Activated CD4-positive, alpha-beta T cell treated with anti-CD3 and anti-CD28 coated beads, Interleukin-2, amount 10 ng/mL, durations not matched to agents 7 days and 5 days (primary cell): ENCODE measurements around the gene CENPB. TPM values are rescaled to one million over a fixed set of nuclear protein-coding genes. Genes with fewer than 3 reads are reported as not detected.
"Not testable (repeated sequence)": the region's sequence is repeated elsewhere in the genome, so short reads cannot be mapped to it uniquely, and the experiment has no call there.

Source experiments
- CTCF ChIA-PET: fragments of 350-600 bp; sonication (Branson Sonifier 250); formaldehyde crosslinking; loops from one replicate; lab custom pipeline; 2021; ENCODE audit warnings: antibody characterized with exemption; lab: Charles Lee
- POLR2A ChIA-PET: fragments of 350-600 bp; sonication (Branson Sonifier 250); formaldehyde crosslinking; loops from one replicate; lab custom pipeline; 2021; ENCODE audit warnings: antibody characterized with exemption; lab: Charles Lee
- DNase-seq: peaks from one replicate; pipeline ENCODE4 v3.0.0-alpha.2; 2020
- H3K27ac Mint-ChIP-seq: one replicate; pipeline ENCODE4 v1.8.0; 2021; ENCODE audit warnings: mild to moderate bottlenecking, moderate library complexity, mixed read lengths
- H3K27me3 Mint-ChIP-seq: one replicate; pipeline ENCODE4 v1.8.0; 2021; ENCODE audit warnings: mixed read lengths
- H3K36me3 Mint-ChIP-seq: one replicate; pipeline ENCODE4 v1.8.0; 2021; ENCODE audit warnings: low read depth, mixed read lengths
- H3K4me1 Mint-ChIP-seq: one replicate; pipeline ENCODE4 v1.8.0; 2021; ENCODE audit warnings: mixed read lengths
- H3K4me3 Mint-ChIP-seq: one replicate; pipeline ENCODE4 v1.8.0; 2021; ENCODE audit warnings: mild to moderate bottlenecking, moderate library complexity, mixed read lengths
- H3K9me3 Mint-ChIP-seq: one replicate; pipeline ENCODE4 v1.8.0; 2021; ENCODE audit warnings: mixed read lengths
- total RNA-seq, 2 experiments: library from RNA; stranded (reverse); gene quantifications; one replicate each; pipeline ENCODE4 v1.2.3, GENCODE V29; 2021

Gene CENPB, protein sequence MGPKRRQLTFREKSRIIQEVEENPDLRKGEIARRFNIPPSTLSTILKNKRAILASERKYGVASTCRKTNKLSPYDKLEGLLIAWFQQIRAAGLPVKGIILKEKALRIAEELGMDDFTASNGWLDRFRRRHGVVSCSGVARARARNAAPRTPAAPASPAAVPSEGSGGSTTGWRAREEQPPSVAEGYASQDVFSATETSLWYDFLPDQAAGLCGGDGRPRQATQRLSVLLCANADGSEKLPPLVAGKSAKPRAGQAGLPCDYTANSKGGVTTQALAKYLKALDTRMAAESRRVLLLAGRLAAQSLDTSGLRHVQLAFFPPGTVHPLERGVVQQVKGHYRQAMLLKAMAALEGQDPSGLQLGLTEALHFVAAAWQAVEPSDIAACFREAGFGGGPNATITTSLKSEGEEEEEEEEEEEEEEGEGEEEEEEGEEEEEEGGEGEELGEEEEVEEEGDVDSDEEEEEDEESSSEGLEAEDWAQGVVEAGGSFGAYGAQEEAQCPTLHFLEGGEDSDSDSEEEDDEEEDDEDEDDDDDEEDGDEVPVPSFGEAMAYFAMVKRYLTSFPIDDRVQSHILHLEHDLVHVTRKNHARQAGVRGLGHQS
- total RNA-seq, result 10 to 100 TPM; 77.8 to 85.6 TPM

DNA sequence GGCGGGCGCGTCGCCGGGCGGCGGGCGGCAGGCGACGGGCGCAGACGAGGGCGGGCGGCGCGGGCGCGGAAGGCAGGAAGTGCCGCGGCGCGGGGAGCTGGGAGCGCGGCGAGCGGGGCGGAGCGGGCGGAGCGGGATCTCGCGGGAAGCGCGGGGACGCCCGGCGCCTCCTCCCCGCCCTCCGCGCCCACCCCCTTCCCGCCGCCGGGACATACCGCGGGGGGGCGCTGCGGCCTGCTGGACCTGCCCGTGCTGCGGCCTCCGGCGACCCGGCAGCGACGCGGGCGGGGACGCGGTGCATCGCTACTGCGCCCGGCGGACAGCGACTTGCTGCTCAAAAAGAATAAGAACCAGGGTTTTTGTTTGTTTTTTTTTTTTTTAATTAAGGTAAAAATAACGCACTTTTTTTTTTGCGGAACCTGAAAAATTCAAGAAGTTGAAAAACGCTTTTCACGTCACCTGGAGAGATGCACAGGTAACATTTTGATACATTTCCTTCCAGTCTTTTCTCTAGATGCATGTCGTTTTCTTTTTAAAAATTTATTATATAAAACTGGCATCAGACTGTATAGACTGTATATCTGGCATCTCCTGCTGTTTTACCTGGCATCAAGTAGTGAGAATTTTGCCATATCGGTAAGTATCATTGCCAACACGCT is at the start of gene CENPB:
Gene CENPB, minus strand, starts transcription at position 76 of the 659 bp plus-strand sequence. CDS start 257 bp downstream, outside the sequence.
- Mint-ChIP-seq H3K36me3 (peaks cover 12% of the 10 kb centered on the region), H3K27me3 (no peaks in the 10 kb centered on the region), H3K4me3 (peak within 1 kb of the TSS; percentile 84), H3K4me1 (peaks cover 41% of the 10 kb centered on the region), H3K9me3 (no peaks in the 10 kb centered on the region), H3K27ac (peak within 1 kb of the TSS; percentile 82)
- ChIA-PET CTCF (interaction anchor here (0.6 to 7.0 kb wide), 29 partner anchors 8 to 351 kb away, joined by 3 to 77 read pairs (median 4); partner anchors contain the start of genes ADISSP, AP5S1 and CDC25B), POLR2A (interaction anchor here (0.6 to 1.0 kb wide), 4 partner anchors 29 to 224 kb away, joined by 3 to 5 read pairs (median 3); partner anchors contain the start of gene AP5S1)
- peak; percentile 89 for DNase-seq

- Mint-ChIP-seq H3K4me3 (no peak overlapping the region), H3K36me3 (no peaks in the 10 kb centered on the region), H3K9me3 (no peaks in the 10 kb centered on the region), H3K4me1 (peaks cover 21% of the 10 kb centered on the region), H3K27ac (no peak overlapping the region), H3K27me3 (no peaks in the 10 kb centered on the region)
- POLR2A ChIA-PET, result no interaction called here
- CTCF ChIA-PET, result interaction anchor here (0.7 to 2.1 kb wide), 3 partner anchors 12 to 22 kb away, joined by 3 to 8 read pairs (median 3); partner anchors contain the start of gene AP5S1
- no peak for DNase-seq
Measured at GRCh38 chr20:3836132-3836531, 49.6 kb upstream of the CENPB start.

DNA sequence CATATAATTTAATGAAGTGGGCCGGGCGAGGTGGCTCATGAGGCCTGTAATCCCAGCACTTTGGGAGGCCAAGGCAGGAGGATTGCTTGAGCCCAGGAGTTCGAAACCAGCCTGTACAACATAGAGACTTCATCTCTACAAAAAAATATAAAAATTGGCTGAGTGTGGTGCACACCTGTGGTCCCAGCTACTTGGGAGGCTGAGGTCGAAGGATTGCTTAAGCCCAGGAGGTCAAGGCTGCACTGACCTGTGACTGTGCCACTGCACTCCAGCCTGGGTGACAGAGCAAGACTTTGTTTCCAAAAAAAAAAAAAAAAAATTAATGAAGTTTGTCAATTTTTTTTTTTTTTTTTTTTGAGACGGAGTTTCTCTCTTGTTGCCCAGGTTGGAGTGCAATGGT is 43.4 kb upstream of the CENPB start:
- H3K27ac Mint-ChIP-seq, H3K4me1 Mint-ChIP-seq, H3K9me3 Mint-ChIP-seq, POLR2A ChIA-PET, DNase-seq, H3K4me3 Mint-ChIP-seq, H3K27me3 Mint-ChIP-seq: not testable (repeated sequence)
- H3K36me3 Mint-ChIP-seq, result peaks cover 11% of the 10 kb centered on the region
- CTCF ChIA-PET, result interaction anchor here (1.0 to 1.1 kb wide), 2 partner anchors 16 to 44 kb away, joined by 4 read pairs; partner anchors contain the start of gene CENPB

GRCh38 chr20:3828798-3829197 is 42.3 kb upstream of the CENPB start:
- no peak overlapping the region for H3K4me3 Mint-ChIP-seq
- peaks cover 16% of the 10 kb centered on the region for H3K36me3 Mint-ChIP-seq
- no peak for DNase-seq
- no peaks in the 10 kb centered on the region for H3K27me3 Mint-ChIP-seq
- ChIA-PET CTCF (interaction anchor here (0.7 to 1.2 kb wide), 3 partner anchors 8 to 306 kb away, joined by 3 to 4 read pairs (median 4); partner anchors contain the start of genes AP5S1 and CENPB), POLR2A (no interaction called here)
- no peaks in the 10 kb centered on the region for H3K4me1 Mint-ChIP-seq
- H3K27ac Mint-ChIP-seq, result no peak overlapping the region
- H3K9me3 Mint-ChIP-seq, result no peaks in the 10 kb centered on the region

- no peak overlapping the region for H3K4me3 Mint-ChIP-seq
- no peak for DNase-seq
- H3K36me3 Mint-ChIP-seq, result peaks cover 22% of the 10 kb centered on the region
- H3K27ac Mint-ChIP-seq, result peak overlapping the region; percentile 42
- peaks cover 8% of the 10 kb centered on the region for H3K4me1 Mint-ChIP-seq
- H3K9me3 Mint-ChIP-seq, result no peaks in the 10 kb centered on the region
- ChIA-PET POLR2A (no interaction called here), CTCF (interaction anchor here (0.8 to 1.5 kb wide), 6 partner anchors 8 to 259 kb away, joined by 3 read pairs; no protein-coding TSS in a partner anchor)
- H3K27me3 Mint-ChIP-seq, result no peaks in the 10 kb centered on the region
Measured at GRCh38 chr20:3826420-3826819, 39.9 kb upstream of the CENPB start.

DNA sequence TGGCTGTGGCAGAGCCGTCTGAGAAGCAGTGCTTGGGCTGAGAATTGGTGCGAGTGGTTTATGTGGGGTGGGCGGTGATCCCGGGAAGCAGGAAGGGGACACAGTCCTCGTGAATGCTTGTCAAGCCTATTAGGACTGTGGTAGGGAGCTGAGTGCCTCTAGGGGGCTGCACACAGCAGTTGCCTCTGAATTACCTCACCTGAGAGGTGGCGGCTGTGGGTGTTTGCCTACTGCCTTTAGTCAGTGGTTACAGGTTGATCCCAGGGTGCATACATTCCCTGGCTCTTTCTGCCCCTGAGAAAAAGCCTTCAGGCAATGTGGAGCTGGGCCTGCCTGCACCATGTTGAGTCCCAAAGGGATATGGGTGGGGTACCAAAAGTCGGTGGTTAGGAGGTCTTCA is 39.0 kb upstream of the CENPB start:
- Mint-ChIP-seq H3K9me3 (no peaks in the 10 kb centered on the region), H3K27ac (no peak overlapping the region), H3K4me1 (peaks cover 11% of the 10 kb centered on the region), H3K4me3 (no peak overlapping the region), H3K36me3 (peaks cover 22% of the 10 kb centered on the region), H3K27me3 (no peaks in the 10 kb centered on the region)
- POLR2A ChIA-PET, result no interaction called here
- CTCF ChIA-PET, result interaction anchor here (1.5 kb wide), 1 partner anchor 25 kb away, joined by 4 read pairs; no protein-coding TSS in a partner anchor
- no peak for DNase-seq

GRCh38 chr20:3823881-3824280 is 37.3 kb upstream of the CENPB start:
- Mint-ChIP-seq H3K27ac (no peak overlapping the region), H3K9me3 (no peaks in the 10 kb centered on the region), H3K27me3 (no peaks in the 10 kb centered on the region), H3K4me1 (peaks cover 23% of the 10 kb centered on the region), H3K4me3 (no peak overlapping the region), H3K36me3 (peaks cover 16% of the 10 kb centered on the region)
- DNase-seq, result no peak
- ChIA-PET CTCF (interaction anchor here (1.0 to 1.5 kb wide), 2 partner anchors 14 to 23 kb away, joined by 3 to 4 read pairs; no protein-coding TSS in a partner anchor), POLR2A (no interaction called here)

DNA sequence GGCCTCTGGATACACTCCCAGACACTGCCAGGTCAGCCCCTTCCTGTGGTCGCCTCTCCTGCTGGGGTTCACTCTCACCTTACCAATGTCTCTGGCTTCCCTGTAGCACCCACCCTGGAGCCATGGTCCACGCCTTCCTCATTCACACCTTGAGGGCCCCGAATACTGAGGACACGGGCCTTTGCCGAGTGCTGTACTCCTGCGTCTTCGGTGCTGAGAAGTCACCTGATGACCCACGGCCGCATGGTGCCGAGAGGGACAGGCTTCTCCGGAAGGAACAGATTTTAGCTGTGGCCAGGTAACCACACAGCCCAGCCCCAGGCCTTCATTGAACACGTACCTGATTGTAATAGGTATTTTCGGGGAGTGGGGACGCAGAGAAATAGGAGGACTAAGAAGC is 35.5 kb upstream of the CENPB start:
- Mint-ChIP-seq H3K4me3 (peak overlapping the region; percentile 81), H3K9me3 (no peaks in the 10 kb centered on the region), H3K4me1 (peaks cover 39% of the 10 kb centered on the region), H3K27me3 (no peaks in the 10 kb centered on the region), H3K27ac (peak overlapping the region; percentile 93), H3K36me3 (peaks cover 15% of the 10 kb centered on the region)
- ChIA-PET POLR2A (no interaction called here), CTCF (interaction anchor here (1.3 to 11.7 kb wide), 6 partner anchors 10 to 55 kb away, joined by 6 to 94 read pairs (median 12); partner anchors contain the start of genes ADISSP and CENPB)
- DNase-seq, result no peak

DNA sequence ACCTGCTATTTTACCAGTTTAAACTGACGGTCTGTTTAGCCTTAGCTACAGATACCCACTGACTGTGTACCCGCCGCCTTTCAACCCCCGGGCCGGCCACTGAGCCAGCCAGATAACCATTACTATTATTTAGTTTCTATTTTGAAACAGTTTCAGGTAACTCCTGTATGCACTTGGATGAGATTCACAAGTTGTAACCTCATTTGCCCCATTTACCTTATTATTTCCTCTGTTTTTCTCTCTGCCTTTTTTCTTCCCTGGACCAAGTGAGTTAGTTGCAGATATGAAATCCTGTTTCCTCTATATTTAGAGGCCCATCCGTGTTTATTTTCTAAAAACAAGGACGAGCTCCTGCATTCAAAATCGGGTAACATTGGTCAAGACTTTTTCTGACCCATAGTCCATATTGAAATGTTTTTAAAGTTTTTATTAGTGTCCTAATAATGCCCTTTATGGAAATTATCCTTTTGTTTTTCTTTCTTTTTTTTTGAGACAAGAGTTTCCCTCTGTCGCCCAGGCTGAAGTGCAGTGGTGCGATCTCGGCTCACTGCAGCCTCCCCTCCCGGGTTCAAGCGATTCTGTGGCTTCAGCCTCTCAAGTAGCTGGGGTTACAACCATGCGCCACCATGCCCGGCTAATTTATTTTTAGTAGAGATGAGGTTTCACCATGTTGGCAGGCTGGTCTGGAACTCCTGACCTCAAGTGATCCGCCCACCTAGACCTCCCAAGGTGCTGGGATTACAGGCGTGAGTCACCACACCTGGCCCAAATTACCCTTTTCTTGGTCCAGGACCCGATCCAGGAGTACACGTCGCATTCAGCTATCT is 34.6 kb upstream of the CENPB start:
- peak overlapping the region; percentile 93 for H3K27ac Mint-ChIP-seq
- H3K4me3 Mint-ChIP-seq, result peak overlapping the region; percentile 81
- H3K27me3 Mint-ChIP-seq, result no peaks in the 10 kb centered on the region
- no peak for DNase-seq
- ChIA-PET CTCF (interaction anchor here (0.6 to 11.7 kb wide), 33 partner anchors 8 to 265 kb away, joined by 3 to 94 read pairs (median 4); partner anchors contain the start of genes ADISSP, CDC25B, CENPB and SPEF1), POLR2A (interaction anchor here (0.6 to 1.5 kb wide), 4 partner anchors 8 to 35 kb away, joined by 4 to 7 read pairs (median 5); partner anchors contain the start of genes CDC25B and CENPB)
- peaks cover 11% of the 10 kb centered on the region for H3K36me3 Mint-ChIP-seq
- H3K9me3 Mint-ChIP-seq, result no peaks in the 10 kb centered on the region
- peaks cover 46% of the 10 kb centered on the region for H3K4me1 Mint-ChIP-seq

DNA sequence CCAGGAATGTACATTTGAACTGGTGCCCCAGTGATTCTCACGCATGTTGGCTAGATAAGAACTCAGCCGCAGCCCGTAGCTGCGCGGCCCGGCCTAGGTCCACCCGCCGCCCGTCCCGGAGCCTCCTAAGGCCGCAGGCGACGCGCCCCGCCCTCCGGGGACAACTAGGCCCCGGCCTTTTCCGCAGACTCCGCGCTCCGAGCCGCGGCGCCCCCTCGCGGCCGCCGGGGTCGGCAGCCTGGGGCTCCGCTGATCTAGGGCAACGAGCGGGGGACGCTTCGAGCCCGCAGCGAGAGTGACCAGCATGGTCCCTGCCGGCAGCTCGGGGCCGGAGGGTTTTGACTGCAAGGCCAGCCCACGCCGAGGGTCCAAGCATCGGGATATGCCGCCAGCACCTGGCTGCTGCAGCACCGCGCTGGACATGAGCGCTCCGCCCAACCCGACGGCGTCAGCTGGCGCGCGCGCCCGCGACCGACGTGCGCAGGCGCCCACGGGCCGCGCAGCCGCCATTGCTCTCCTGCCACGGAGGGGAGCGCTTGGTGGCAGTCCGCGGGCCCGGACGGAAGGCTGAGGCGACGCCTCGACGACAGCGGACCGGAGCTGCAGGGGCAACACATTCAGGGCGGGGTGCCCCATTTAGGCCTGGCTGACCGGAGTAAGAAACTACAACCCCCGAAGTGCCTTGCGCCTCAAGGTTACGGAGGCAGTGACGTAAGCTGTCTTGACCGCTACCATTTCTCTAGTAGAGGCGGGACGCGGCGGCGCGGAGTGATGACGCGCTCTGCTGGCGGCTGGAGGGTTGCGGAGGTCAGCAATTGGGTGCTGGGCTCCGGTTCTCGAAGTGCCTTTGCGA is 33.7 kb upstream of the CENPB start, which contains the start of gene AP5S1:
Gene AP5S1, plus strand, starts transcription at position 500 of the 853 bp plus-strand sequence. CDS start 1,571 bp downstream, outside the sequence.
- no peaks in the 10 kb centered on the region for H3K9me3 Mint-ChIP-seq
- H3K36me3 Mint-ChIP-seq, result peaks cover 13% of the 10 kb centered on the region
- ChIA-PET CTCF (interaction anchor here (0.7 to 11.7 kb wide), 34 partner anchors 9 to 265 kb away, joined by 3 to 94 read pairs (median 4); partner anchors contain the start of genes ADISSP, CDC25B, CENPB and SPEF1), POLR2A (interaction anchor here (1.0 to 1.5 kb wide), 2 partner anchors 24 to 34 kb away, joined by 4 to 5 read pairs; partner anchors contain the start of genes CDC25B and CENPB)
- peak within 1 kb of the TSS; percentile 81 for H3K4me3 Mint-ChIP-seq
- no peaks in the 10 kb centered on the region for H3K27me3 Mint-ChIP-seq
- peak within 1 kb of the TSS; percentile 93 for H3K27ac Mint-ChIP-seq
- H3K4me1 Mint-ChIP-seq, result peaks cover 55% of the 10 kb centered on the region
- DNase-seq, result peak; percentile 93
